Mucosa of descending colon (tissue), 3 donors: ENCODE measurements around the gene PRICKLE2. TPM values are rescaled to one million over a fixed set of nuclear protein-coding genes. Genes with fewer than 3 reads are reported as not detected.
A peak's percentile ranks its signal among the peaks of the same experiment; 100 is the strongest.
"Not testable (repeated sequence)": the region's sequence is repeated elsewhere in the genome, so short reads cannot be mapped to it uniquely, and the experiment has no call there.

ENCODE experiments used
- ATAC-seq: fragments of 200-7000 bp; cut with Tn5 transposase; one replicate; pipeline ENCODE4 v1.9.1; 2020; ENCODE audit warnings: mild to moderate bottlenecking, moderate library complexity
- DNase-seq, 3 donors: peaks; one replicate each; pipeline ENCODE4 v3.0.0-alpha.2; 2020
- H3K36me3 ChIP-seq: fragments of 200-600 bp; one replicate; pipeline ENCODE4 v1.8.0; 2021; ENCODE audit warnings: low read depth, mild to moderate bottlenecking
- H3K4me1 ChIP-seq: fragments of 200-600 bp; one replicate; pipeline ENCODE4 v1.8.0; 2021; ENCODE audit warnings: low read depth, mild to moderate bottlenecking
- H3K4me3 ChIP-seq: fragments of 200-600 bp; one replicate; pipeline ENCODE4 v1.8.0; 2021; ENCODE audit warnings: mild to moderate bottlenecking
- H3K9me3 ChIP-seq: fragments of 200-600 bp; one replicate; pipeline ENCODE4 v1.8.0; 2021; ENCODE audit warnings: mild to moderate bottlenecking
- intact Hi-C, 2 donors: fragments of 100-400 bp; cut with DNase I in 1 of 2; cut with micrococcal nuclease in 1 of 2; formaldehyde crosslinking; loops; one replicate each; pipeline versions ENCODE4 v1.11.0 to v1.11.1; 2022; cut with DNase I, micrococcal nuclease
- total RNA-seq, 3 donors: library from RNA; stranded (reverse); fragmentation: NEBNext Ultra II Directional in 2 of 3; extraction: Animal tissue kit (Norgen Biotek cat#: 25700) in 2 of 3; gene quantifications; one replicate each; pipeline versions ENCODE4 v1.2.1 to v1.2.4, GENCODE V29; 2021 to 2023
- TF ChIP-seq, protein P1 (sequence below): fragments of 200-600 bp; IDR thresholded peaks from one replicate; pipeline ENCODE4 v1.8.0; 2022; ENCODE audit warnings: antibody characterized with exemption, mild to moderate bottlenecking
- donor health status: DM: no; HTN: no; CAD: no; lungs with moderate emphysema.
- donor health status: DM: no; HTN: no; CAD: no.
- donor health status: DM: no; HTN: yes; CAD: no.

PRICKLE2 gene
- total RNA-seq, 3 donors from 2014 or later = 4.3 to 66.3 (median 7.0) TPM

DNA sequence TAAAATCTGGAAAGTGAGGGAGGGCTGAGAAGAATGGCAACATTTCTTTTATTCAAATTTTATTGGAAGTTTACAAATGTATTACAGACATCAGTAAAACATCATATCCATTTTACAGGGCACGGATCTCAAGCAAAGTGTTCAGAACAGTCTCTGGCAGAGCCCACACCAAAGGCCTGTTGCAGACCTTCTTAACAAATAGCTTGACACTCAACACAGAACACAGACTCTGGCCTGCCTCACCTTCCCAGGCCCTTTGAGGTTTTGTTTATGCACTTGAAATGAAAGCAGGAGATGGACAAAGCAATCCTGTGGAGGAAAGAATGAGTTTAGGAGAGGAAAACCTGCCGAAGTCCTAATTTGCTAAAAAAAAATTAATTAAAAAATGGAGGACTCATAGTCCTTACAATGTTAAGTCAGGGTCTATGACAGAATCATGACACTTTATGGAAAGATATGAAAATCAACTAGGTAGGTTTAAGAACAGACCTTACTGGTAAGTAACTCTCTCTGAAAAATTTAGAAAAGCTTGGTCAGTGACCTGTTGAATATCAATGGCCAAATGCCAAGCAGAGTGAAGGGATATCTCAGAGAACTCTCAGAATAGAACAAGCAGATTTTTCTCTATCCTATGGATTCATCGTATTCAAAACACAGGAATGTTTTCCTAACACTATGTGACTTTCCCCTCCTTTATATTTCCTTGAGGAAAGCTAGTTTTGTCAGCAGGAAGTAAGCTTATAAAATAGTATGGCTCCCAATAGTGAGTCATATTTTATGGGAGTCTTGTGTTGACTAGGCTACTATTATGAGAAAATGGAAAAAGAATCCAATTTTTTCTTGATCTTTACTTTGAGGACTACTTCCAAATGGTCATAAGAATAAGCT, 131.2 kb downstream of the PRICKLE2 start:
- no peaks in the 10 kb centered on the region for H3K4me1 ChIP-seq
- TF ChIP-seq, protein P1, sequence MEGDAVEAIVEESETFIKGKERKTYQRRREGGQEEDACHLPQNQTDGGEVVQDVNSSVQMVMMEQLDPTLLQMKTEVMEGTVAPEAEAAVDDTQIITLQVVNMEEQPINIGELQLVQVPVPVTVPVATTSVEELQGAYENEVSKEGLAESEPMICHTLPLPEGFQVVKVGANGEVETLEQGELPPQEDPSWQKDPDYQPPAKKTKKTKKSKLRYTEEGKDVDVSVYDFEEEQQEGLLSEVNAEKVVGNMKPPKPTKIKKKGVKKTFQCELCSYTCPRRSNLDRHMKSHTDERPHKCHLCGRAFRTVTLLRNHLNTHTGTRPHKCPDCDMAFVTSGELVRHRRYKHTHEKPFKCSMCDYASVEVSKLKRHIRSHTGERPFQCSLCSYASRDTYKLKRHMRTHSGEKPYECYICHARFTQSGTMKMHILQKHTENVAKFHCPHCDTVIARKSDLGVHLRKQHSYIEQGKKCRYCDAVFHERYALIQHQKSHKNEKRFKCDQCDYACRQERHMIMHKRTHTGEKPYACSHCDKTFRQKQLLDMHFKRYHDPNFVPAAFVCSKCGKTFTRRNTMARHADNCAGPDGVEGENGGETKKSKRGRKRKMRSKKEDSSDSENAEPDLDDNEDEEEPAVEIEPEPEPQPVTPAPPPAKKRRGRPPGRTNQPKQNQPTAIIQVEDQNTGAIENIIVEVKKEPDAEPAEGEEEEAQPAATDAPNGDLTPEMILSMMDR = no peak
- ATAC-seq (peak; percentile 86), DNase-seq (no peak)
- no peaks in the 10 kb centered on the region for H3K36me3 ChIP-seq
- intact Hi-C loops = no loop called here
- no peaks in the 10 kb centered on the region for H3K9me3 ChIP-seq
- H3K4me3 ChIP-seq = no peak overlapping the region

GRCh38 chr3:64093211-64093610, 132.1 kb downstream of the PRICKLE2 start:
- Histone ChIP-seq H3K4me1 (no peaks in the 10 kb centered on the region), H3K36me3 (no peaks in the 10 kb centered on the region), H3K9me3 (no peaks in the 10 kb centered on the region), H3K4me3 (no peak overlapping the region)
- TF ChIP-seq, protein P1 = no peak
- no peak for ATAC-seq
- intact Hi-C loops = no loop called here
- DNase-seq = no peak

DNA sequence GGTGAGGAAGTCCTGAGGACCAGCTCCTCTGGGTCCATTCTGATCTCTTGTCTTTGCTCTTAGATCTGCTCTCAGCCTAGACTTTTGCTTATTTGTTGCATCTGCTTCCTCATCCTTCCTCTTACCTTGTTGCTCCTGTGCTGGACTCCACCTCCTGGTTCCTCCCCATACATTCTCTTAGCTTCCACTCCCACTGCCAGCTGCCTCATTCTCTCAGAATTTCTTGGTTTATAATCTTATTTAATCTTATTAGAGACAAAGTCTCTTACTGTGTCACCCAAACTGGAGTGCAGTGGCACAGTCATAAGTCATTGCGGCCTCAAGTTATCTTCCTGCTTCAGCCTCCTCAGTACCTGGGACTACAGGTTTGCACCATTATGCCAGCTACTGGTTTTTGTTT, 133.8 kb downstream of the PRICKLE2 start:
- Histone ChIP-seq H3K4me3 (no peak overlapping the region), H3K4me1 (no peaks in the 10 kb centered on the region), H3K36me3 (no peaks in the 10 kb centered on the region), H3K9me3 (no peaks in the 10 kb centered on the region)
- no peak for ATAC-seq
- TF ChIP-seq, protein P1 = no peak
- intact Hi-C loops = no loop called here
- no peak for DNase-seq

DNA sequence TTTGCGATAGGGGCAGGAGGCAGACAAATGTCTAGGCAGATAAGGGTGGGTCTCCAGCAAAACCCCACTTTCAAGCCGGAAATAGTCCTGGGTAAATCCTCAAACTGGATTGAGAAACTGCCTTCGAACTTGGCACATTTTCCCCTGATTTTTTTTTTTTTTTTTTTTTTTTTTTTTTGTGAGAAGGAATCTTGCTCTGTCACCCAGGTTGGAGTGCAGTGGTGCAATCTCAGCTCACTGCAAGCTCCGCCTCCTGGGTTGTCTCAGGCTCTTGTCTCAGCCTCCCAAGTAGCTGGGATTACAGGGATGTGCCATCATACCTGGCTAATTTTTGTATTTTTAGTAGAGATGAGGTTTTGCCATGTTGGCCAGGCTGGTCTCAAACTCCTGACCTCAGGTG, 135.9 kb downstream of the PRICKLE2 start:
- H3K4me1 ChIP-seq, H3K9me3 ChIP-seq, H3K4me3 ChIP-seq, ATAC-seq, H3K36me3 ChIP-seq, intact Hi-C loops, DNase-seq: not testable (repeated sequence)

DNA sequence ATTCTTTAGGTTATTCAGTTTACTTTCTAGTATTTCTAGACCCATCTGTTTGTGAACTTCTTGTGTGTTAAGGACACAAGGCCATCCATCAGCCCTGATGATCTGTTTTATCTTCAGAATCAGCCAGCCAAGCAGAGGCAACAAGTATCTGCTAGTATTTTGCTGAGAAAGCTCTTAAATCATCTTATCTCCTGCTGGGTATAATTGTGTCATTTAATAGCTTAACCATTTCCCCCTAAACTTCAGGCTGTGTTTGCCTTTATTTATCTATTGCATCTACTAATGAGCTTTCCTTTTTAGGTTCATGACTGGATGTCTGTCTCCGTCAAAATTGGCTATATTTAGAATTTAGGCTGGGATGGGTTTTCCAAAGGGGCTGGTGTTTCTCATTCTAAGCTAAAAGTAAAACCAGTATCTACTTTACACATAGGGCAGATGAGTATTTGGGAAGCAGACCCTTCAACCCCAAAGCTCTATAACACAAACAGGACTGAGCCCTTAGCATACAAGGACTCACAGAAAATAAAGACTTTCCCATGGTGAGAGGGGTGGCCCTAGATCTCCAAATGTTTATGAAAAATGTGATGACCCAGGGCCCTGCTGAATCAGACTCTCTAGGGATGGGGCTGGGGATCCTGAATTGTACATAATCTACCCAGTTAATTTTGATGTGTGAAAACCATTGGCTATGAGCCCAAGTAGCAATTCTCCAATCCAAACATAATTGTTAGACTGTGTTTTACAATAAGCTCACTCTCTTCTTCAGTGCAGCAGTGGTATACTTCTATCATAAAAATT, 136.7 kb downstream of the PRICKLE2 start:
- no peak for DNase-seq
- Histone ChIP-seq H3K36me3 (no peaks in the 10 kb centered on the region), H3K4me1 (no peaks in the 10 kb centered on the region), H3K9me3 (no peaks in the 10 kb centered on the region), H3K4me3 (no peak overlapping the region)
- no peak for ATAC-seq
- intact Hi-C loops = no loop called here
- TF ChIP-seq, protein P1 = no peak
